Upper lobe of left lung (tissue), 4 donors: Measurements from ENCODE around the gene FBXL22.

Source experiments
- POLR2A ChIP-seq, 4 donors: fragments of 450-650 bp; IDR thresholded peaks; one replicate each; pipeline ENCODE4 v1.5.1; 2016 to 2017; ENCODE audit warnings: antibody characterized with exemption in 4 of 4, mild to moderate bottlenecking in 2 of 4
- TF ChIP-seq, protein P1 (sequence below), 6 experiments: fragments of 450-650 bp in 4 of 6; fragments of 200-600 bp in 2 of 6; sonication (generic) in 2 of 6; IDR thresholded peaks; one replicate each; pipeline ENCODE4 v1.5.1; 2016 to 2019; ENCODE audit warnings: antibody characterized with exemption in 6 of 6

DNA sequence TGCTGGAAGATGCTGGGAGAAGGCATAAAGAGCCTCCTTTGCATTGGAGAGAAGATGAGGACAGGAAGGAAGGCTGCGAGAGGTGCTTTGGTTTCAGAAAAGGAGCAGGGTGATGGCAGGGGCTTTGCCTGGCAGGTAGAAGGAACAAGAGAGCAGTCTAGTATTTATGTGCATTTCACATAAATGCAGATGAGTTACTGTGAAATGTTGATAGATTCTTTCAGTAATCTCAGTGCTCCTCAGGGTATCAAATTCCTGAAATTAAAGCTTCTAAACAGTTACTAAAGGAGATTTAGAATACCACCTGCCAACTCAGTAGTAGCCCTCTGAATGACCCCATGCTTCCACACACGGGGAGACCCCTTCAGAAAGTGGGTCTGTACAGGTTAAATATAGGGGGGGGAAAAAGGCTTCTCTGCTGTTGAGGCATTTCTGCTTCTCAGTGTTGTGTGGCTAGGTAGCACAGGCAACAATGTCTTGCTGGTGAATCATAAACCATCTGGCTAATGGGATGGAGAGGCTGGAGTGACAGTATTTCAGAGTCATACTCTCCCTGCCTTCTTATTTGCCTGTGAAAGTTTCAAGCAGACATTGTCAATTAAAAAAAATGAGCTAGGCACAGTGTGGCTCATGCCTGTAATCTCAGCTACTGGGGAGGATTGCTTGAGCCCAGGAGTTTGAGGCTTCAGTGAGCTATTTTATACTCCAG lies 14.3 kb upstream of the FBXL22 start:
- TF ChIP-seq POLR2A (IDR thresholded peaks at IDR 0.05), result no peak
- TF ChIP-seq, protein P1, sequence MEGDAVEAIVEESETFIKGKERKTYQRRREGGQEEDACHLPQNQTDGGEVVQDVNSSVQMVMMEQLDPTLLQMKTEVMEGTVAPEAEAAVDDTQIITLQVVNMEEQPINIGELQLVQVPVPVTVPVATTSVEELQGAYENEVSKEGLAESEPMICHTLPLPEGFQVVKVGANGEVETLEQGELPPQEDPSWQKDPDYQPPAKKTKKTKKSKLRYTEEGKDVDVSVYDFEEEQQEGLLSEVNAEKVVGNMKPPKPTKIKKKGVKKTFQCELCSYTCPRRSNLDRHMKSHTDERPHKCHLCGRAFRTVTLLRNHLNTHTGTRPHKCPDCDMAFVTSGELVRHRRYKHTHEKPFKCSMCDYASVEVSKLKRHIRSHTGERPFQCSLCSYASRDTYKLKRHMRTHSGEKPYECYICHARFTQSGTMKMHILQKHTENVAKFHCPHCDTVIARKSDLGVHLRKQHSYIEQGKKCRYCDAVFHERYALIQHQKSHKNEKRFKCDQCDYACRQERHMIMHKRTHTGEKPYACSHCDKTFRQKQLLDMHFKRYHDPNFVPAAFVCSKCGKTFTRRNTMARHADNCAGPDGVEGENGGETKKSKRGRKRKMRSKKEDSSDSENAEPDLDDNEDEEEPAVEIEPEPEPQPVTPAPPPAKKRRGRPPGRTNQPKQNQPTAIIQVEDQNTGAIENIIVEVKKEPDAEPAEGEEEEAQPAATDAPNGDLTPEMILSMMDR (IDR thresholded peaks at IDR 0.05), result no peak
